ENCODE results near the gene CCDC85A.

GRCh38 chr2:56288838-56289580, 105.2 kb downstream of the CCDC85A start:
- TF ChIP-seq POLR2AphosphoS5 (IDR thresholded peaks at IDR 0.05; ENCODE audit: low read depth) (no peak), EZH2phosphoT487 (IDR thresholded peaks at IDR 0.05; ENCODE audit: unreplicated experiment) (no peak), CTCF (conservative IDR thresholded peaks at IDR 0.05; ENCODE audit: low read depth in 2 of 2) (peak; percentile 44 to 73), EZH2 (IDR thresholded peaks at IDR 0.05; ENCODE audit: low read depth, unreplicated experiment) (no peak), REST (IDR thresholded peaks at IDR 0.05; ENCODE audit: unreplicated experiment) (no peak), ZNF114 (CRISPR knock-in tag; IDR thresholded peaks at IDR 0.05) (no peak), JUNB (IDR thresholded peaks at IDR 0.05; ENCODE audit: unreplicated experiment) (no peak), ZNF331 (CRISPR knock-in tag; IDR thresholded peaks at IDR 0.05; ENCODE audit: low read depth) (no peak), CREB1 (CRISPR knock-in tag; IDR thresholded peaks at IDR 0.05; ENCODE audit: low read depth) (no peak), STAT1 (IDR thresholded peaks at IDR 0.05; ENCODE audit: unreplicated experiment) (no peak), ETS1 (IDR thresholded peaks at IDR 0.05) (no peak), NANOG (IDR thresholded peaks at IDR 0.05; ENCODE audit: borderline replicate concordance) (no peak)

Measured in GM23338 (cell line).